Measurements from ENCODE around the gene CASZ1. TPM values are rescaled to one million over a fixed set of nuclear protein-coding genes. Genes with fewer than 3 reads are reported as not detected.

Gene CASZ1
- total RNA-seq, 1 donor: under 0.01 TPM

- no peak for DNase-seq (ENCODE audit: low read depth)
- no peak overlapping the region for H3K4me3 ChIP-seq (ENCODE audit: low read depth, low read length)
- TF ChIP-seq CTCF (IDR thresholded peaks at IDR 0.05; ENCODE audit: insufficient read depth, low read depth, low read length): no peak
Measured at GRCh38 chr1:10751561-10752085, 44.8 kb downstream of the CASZ1 start.

GRCh38 chr1:10751160-10751559 is 45.3 kb downstream of the CASZ1 start:
- no peak overlapping the region for H3K4me3 ChIP-seq (ENCODE audit: low read depth, low read length)
- DNase-seq (ENCODE audit: low read depth): no peak
- TF ChIP-seq CTCF (IDR thresholded peaks at IDR 0.05; ENCODE audit: insufficient read depth, low read depth, low read length): no peak

GRCh38 chr1:10745886-10746455 is 50.5 kb downstream of the CASZ1 start:
- TF ChIP-seq CTCF (IDR thresholded peaks at IDR 0.05; ENCODE audit: insufficient read depth, low read depth, low read length): no peak
- no peak overlapping the region for H3K4me3 ChIP-seq (ENCODE audit: low read depth, low read length)
- DNase-seq (ENCODE audit: low read depth): no peak

- DNase-seq (ENCODE audit: low read depth): no peak
- no peak for TF ChIP-seq CTCF (IDR thresholded peaks at IDR 0.05; ENCODE audit: insufficient read depth, low read depth, low read length)
Measured at GRCh38 chr1:10745383-10745782, 51.1 kb downstream of the CASZ1 start.

GRCh38 chr1:10744654-10745238 is 51.7 kb downstream of the CASZ1 start:
- no peak overlapping the region for H3K4me3 ChIP-seq (ENCODE audit: low read depth, low read length)
- DNase-seq (ENCODE audit: low read depth): no peak
- no peak for TF ChIP-seq CTCF (IDR thresholded peaks at IDR 0.05; ENCODE audit: insufficient read depth, low read depth, low read length)

More at GRCh38 chr1:10745383-10745782, 51.1 kb downstream of the CASZ1 start:
- no peak overlapping the region for H3K4me3 ChIP-seq (ENCODE audit: low read depth, low read length)

- no peak overlapping the region for H3K4me3 ChIP-seq (ENCODE audit: low read depth, low read length)
- DNase-seq (ENCODE audit: low read depth): no peak
- no peak for TF ChIP-seq CTCF (IDR thresholded peaks at IDR 0.05; ENCODE audit: insufficient read depth, low read depth, low read length)
Measured at GRCh38 chr1:10744029-10744428, 52.4 kb downstream of the CASZ1 start.

All from fibroblast of villous mesenchyme (primary cell).